Lung (tissue), 12 donors: ENCODE data around the gene LOXHD1. TPM values are rescaled to one million over a fixed set of nuclear protein-coding genes. Genes with fewer than 3 reads are reported as not detected.

Experiments
- ATAC-seq: fragments of 200-7000 bp; cut with Tn5 transposase; one replicate; pipeline ENCODE4 v1.9.1; 2020; ENCODE audit warnings: moderate number of reproducible peaks; ENCODE audit not compliant: insufficient read depth, low FRiP score
- DNase-seq, 3 donors: peaks; one replicate each; pipeline ENCODE4 v3.0.0-alpha.2; 2013 to 2017
- H3K27ac ChIP-seq, 2 donors: one replicate each; pipeline ENCODE4 v1.5.1; 2013; ENCODE audit warnings: mild to moderate bottlenecking in 2 of 2, moderate library complexity in 2 of 2, control low read depth in 1 of 2, inconsistent platforms in 1 of 2, low read depth in 1 of 2, low read length in 1 of 2
- H3K27me3 ChIP-seq, 3 donors: one replicate each; pipeline ENCODE4 v1.5.1; 2013; ENCODE audit warnings: low read length in 2 of 3; ENCODE audit not compliant: control insufficient read depth in 3 of 3, insufficient read depth in 3 of 3
- H3K36me3 ChIP-seq, 4 donors: one replicate each; pipeline ENCODE4 v1.5.1; 2013; ENCODE audit warnings: low read length in 4 of 4, mild to moderate bottlenecking in 1 of 4, moderate library complexity in 1 of 4; ENCODE audit not compliant: control insufficient read depth in 4 of 4, insufficient read depth in 4 of 4
- H3K4me1 ChIP-seq, 5 donors: one replicate each; pipeline ENCODE4 v1.5.1; 2013; ENCODE audit warnings: low read length in 5 of 5, mild to moderate bottlenecking in 2 of 5, moderate library complexity in 1 of 5; ENCODE audit not compliant: control insufficient read depth in 5 of 5, insufficient read depth in 5 of 5
- H3K4me3 ChIP-seq: one replicate; pipeline ENCODE4 v1.5.1; 2013; ENCODE audit warnings: mild to moderate bottlenecking, control low read depth, moderate library complexity
- H3K9ac ChIP-seq, 2 donors: one replicate each; pipeline ENCODE4 v1.5.1; 2013; ENCODE audit warnings: low read length in 2 of 2, control low read depth in 1 of 2; ENCODE audit not compliant: insufficient read depth in 1 of 2
- H3K9me3 ChIP-seq, 4 donors: one replicate each; pipeline ENCODE4 v1.5.1; 2013; ENCODE audit warnings: low read length in 3 of 4, mild to moderate bottlenecking in 1 of 4, moderate library complexity in 1 of 4; ENCODE audit not compliant: control insufficient read depth in 4 of 4, insufficient read depth in 3 of 4
- WGBS, 2 donors: extraction: QIAGEN DNeasy Blood & Tissue Kit; methylation state at CpG; one replicate each; pipeline ENCODE4 v1.1.7; 2013; 5-methylcytosine and 5-hydroxymethylcytosine counted together
- polyA plus RNA-seq, 2 donors: library from polyadenylated mRNA; stranded (reverse); fragments of 200-250 nt; gene quantifications; one replicate each; pipeline ENCODE4 v1.2.1, GENCODE V29; 2013
- total RNA-seq, 2 donors: library from RNA; depleted of rRNA in 1 of 2; stranded (reverse); fragments of >200 nt in 1 of 2; gene quantifications; one replicate each; pipeline ENCODE4 v1.2.1, GENCODE V29; 2014 to 2021
- TF ChIP-seq, protein P1 (sequence below): IDR thresholded peaks from 2 replicates; pipeline ENCODE4 v1.5.1; 2012; ENCODE audit warnings: mild to moderate bottlenecking; ENCODE audit errors: control extremely low read depth, extremely low read depth
- donor health status: control.
- donor health status: control.
- donor health status: Bipolar disorder and iron deficiency.
- donor health status: healthy.
- donor health status: DM: yes; HTN: yes; CAD: no.

LOXHD1 gene
- total and polyA plus RNA-seq, 4 donors: 0.45 to 3.1 (median 1.2) TPM

DNA sequence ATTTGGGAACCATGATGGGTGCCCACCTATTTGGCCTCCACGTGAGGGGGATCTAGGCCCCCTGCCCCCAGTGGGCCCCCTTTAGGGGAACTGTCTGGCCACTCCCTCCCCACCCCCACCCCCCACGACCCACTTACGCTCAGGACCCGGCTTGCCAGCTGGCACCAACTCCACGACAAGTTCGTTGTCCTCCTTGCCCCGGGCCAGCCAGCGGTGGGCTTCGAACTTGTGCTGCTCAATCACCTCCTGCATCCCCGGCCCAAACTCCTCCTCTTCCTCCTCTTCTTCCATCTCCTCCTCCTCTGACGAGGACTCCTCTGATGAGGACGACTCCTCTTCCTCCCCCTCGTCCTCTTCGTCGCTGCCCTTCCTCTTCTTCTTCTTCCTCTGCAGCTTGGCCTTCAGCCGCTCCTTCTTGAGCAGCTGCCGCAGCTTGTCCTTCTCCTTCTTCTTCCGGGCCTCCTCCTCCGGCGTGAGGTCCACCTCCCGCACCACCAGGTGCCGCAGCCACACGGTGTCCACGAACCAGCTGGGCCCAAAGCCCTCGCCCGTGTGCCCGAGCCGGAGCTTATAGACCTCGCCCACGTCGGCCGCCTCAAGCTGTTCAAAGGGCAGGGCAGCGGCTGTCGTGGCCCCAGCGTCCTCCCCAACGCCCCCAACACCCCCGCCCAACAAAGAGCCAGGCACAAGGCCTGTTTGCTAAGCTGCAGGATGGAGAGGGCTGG is 96.9 kb downstream of the LOXHD1 start:
- Histone ChIP-seq H3K4me3 (no peak overlapping the region), H3K36me3 (no peaks in the 10 kb centered on the region), H3K4me1 (peaks cover 0 to 4% (median 0%) of the 10 kb centered on the region in 5 donors), H3K9me3 (no peaks in the 10 kb centered on the region), H3K9ac (no peak overlapping the region), H3K27ac (no peak overlapping the region), H3K27me3 (peaks cover 0 to 4% (median 0%) of the 10 kb centered on the region in 3 donors)
- DNase-seq: no peak
- WGBS, 2 donors: 91 to 92% methylated on average over 37 of the region's 37 CpGs
- TF ChIP-seq, protein P1, sequence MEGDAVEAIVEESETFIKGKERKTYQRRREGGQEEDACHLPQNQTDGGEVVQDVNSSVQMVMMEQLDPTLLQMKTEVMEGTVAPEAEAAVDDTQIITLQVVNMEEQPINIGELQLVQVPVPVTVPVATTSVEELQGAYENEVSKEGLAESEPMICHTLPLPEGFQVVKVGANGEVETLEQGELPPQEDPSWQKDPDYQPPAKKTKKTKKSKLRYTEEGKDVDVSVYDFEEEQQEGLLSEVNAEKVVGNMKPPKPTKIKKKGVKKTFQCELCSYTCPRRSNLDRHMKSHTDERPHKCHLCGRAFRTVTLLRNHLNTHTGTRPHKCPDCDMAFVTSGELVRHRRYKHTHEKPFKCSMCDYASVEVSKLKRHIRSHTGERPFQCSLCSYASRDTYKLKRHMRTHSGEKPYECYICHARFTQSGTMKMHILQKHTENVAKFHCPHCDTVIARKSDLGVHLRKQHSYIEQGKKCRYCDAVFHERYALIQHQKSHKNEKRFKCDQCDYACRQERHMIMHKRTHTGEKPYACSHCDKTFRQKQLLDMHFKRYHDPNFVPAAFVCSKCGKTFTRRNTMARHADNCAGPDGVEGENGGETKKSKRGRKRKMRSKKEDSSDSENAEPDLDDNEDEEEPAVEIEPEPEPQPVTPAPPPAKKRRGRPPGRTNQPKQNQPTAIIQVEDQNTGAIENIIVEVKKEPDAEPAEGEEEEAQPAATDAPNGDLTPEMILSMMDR: no peak
- no peak for ATAC-seq

DNA sequence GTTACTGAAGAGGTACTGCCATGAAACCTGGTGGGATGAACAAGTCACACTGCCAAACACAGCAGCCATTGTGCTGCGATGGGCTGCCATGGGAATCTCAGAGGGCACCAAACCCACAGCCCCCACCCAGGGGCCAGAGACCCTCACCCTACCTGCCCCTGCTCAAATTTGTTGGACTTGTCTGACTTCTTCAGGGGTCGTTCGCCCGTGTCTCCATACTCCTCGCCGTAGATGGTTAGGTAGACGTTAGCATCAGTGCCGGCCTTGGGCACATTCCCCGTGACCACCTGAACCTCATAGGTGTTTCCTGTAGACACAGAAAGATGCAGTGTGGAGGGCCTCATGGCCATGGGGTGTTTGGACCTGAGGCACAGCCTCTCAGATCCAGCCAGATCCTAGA is 97.7 kb downstream of the LOXHD1 start:
- H3K9ac ChIP-seq: no peak overlapping the region
- no peak for ATAC-seq
- H3K4me1 ChIP-seq: peaks cover 0 to 4% (median 0%) of the 10 kb centered on the region in 5 donors
- H3K36me3 ChIP-seq: no peaks in the 10 kb centered on the region
- TF ChIP-seq, protein P1: no peak
- peaks cover 0 to 4% (median 0%) of the 10 kb centered on the region in 3 donors for H3K27me3 ChIP-seq
- no peak overlapping the region for H3K4me3 ChIP-seq
- no peaks in the 10 kb centered on the region for H3K9me3 ChIP-seq
- no peak for DNase-seq
- H3K27ac ChIP-seq: no peak overlapping the region
- WGBS, 2 donors: 96 to 98% methylated on average over 9 of the region's 9 CpGs

DNA sequence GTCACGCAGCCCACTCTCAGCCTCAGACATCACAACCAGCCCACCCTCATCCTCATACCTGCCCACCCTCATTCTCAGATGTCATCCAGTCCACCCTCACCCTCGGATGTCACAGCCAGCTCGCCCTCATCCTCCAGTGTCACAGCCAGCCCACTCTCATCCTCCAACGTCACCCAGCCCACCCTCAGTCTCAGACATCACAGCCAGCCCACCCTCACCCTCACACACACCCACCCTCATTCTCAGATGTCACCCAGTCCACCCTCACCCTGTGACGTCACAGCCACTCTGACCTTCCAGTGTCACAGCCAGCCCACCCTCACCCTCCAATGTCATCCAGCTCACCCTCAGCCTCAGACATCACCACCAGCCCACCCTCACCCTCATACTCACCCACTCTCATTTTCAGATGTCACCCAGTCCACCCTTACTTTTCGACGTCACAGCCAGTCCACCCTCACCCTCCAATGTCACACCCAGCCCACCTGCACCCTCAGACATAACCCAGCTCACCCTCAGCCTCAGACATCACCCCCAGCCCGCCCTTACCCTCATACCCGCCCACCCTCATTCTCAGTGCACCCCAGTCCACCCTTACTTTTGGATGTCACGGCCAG is 100.3 kb downstream of the LOXHD1 start:
- Histone ChIP-seq H3K27ac (no peak overlapping the region), H3K4me3 (no peak overlapping the region), H3K36me3 (no peaks in the 10 kb centered on the region), H3K9ac (no peak overlapping the region), H3K4me1 (peaks cover 0 to under 1% (median 0%) of the 10 kb centered on the region in 5 donors), H3K9me3 (no peaks in the 10 kb centered on the region), H3K27me3 (no peaks in the 10 kb centered on the region)
- ATAC-seq: no peak
- TF ChIP-seq, protein P1: no peak
- DNase-seq: no peak
- 85 to 93% methylated on average over 10 of the region's 10 CpGs for WGBS, 2 donors
